HG02840 (cell line): ENCODE data around the gene NXF1.

Source experiments
- ATAC-seq: cut with Tn5 transposase; IDR thresholded peaks from one replicate; pipeline ENCODE4 v1.9.1; 2021; ENCODE audit warnings: mild to moderate bottlenecking, moderate library complexity, moderate number of reproducible peaks; ENCODE audit not compliant: unreplicated experiment, low FRiP score

NXF1 gene

GRCh38 chr11:62747475-62748160 lies 57.6 kb downstream of the NXF1 start:
- ATAC-seq, result no peak
